ENCODE measurements around the gene SMIM41.
A peak's percentile ranks its signal among the peaks of the same experiment; 100 is the strongest.

SMIM41 gene

DNA sequence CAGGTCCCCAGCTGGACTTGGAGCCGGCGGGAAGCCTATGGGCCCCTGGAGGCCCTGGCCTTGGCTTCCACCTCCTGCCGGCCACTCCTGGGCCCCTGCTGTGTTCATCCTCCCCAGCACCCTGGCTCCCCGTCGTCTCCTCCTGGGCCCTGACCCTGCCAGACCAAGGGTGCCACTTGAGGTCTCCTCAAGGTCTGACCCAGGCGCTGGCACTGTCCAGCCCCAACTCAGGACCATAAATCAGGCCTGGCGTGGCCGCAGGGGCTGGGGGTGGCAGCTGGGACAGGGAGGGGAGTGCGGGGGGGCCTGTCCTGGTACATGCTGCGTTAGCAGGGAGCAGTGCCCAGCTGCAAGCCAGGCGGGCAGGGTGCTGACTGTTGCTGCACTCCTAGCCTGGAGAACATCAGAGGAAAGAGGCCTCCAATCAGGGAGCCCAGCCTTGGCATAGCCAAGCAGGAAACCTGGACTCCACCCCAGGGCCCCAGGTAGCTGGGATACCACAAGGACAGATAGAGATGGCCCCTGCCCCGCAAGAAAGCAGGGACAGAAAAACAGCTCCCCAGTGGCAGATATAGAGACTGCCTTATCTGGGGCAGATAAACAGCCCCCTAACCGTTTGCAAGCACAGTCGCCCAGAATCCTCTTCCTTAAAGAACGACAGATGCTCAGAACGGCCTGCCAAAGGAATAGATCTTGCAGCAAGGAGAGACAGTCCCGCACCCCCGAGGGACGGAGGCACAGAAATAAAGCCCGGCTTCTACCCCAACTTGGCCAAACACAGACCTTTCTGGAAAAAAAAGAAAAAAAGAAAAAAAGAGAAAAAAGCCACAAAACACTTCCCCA, 16.2 kb upstream of the SMIM41 start:
- no peak for DNase-seq (ENCODE audit: low spot score)

DNA sequence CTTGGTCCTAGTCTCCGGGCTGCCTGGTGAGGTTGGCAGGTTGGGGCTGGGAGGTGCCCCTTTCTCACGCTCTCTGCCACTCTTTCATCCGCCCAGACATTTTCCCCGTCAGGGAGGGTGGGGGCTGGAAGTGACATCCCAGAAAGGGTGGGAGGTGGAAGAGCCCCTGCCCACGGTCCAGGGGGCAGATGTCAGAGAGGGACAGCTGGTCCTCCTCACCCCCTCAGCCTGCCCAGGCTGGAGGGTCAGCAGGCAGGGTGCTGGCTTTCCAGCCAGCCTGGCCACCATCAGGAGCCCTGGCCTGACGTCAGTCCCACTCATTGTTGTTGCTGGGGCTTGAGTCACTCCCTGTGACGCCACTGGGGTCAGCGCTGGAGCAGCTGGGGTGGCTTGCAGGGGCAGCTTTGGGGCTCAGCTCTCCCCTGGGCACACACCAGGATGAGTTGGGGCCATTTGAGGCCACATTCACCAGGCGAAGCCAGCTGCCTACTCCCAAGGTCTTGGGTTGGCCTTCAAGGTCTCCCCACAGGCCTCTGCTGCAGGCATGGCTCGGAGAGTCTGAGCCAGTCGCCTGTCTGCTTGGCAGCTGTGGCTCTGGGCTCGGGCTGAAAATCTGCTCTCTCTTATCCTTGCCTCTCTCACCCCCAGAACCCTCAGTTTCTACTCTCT, 15.4 kb upstream of the SMIM41 start:
- DNase-seq (ENCODE audit: low spot score) = peak; percentile 88

DNA sequence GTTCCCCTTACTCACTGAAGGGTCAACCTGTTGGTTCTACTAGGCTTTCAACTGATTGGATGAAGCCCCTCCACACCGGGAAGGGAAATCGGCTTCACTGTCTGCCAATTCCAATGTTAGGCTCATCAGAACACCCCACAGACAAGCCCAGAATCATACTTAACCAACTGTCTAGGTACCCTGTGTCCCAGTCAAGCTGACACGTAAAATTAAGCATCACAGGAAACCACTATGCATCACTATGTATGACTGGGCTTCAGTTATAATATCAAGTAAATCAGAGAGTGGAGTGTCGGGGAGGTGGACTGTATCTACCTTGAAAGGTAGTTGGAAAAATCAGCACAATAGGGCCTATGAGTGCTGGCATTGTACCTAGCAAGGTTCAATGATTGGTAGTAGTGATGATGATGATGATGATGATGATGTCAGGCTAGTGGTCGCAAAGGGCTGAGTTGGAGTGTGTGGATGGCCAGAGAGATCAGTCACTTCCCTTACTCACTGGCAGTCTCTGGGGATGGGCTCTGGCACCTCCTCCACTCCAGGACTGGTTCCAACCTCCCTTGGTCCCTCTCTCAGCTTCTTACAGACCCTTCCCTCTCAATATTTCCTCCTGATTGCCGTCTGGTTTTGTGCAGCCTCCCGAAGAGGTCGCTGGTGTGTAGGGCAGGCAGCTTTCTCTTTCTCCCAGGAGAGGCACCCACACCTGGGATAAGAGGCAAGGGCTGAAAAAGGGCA, 13.0 kb upstream of the SMIM41 start:
- no peak for DNase-seq (ENCODE audit: low spot score)

DNA sequence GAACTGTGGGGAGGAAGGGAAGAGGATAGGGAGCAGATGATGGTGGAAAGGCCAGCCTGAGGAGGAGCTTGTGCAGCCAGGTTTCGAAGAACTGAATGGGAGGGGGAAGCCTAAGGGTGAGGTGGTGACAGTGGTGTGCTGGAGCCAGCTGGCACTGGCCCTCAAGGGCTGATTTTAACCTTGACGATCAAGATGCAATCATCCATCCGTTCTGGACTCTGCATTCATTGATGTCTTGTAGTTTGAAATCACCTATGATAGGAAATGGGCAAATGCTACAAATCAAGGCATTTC, 12.5 kb upstream of the SMIM41 start:
- DNase-seq (ENCODE audit: low spot score) = no peak

DNA sequence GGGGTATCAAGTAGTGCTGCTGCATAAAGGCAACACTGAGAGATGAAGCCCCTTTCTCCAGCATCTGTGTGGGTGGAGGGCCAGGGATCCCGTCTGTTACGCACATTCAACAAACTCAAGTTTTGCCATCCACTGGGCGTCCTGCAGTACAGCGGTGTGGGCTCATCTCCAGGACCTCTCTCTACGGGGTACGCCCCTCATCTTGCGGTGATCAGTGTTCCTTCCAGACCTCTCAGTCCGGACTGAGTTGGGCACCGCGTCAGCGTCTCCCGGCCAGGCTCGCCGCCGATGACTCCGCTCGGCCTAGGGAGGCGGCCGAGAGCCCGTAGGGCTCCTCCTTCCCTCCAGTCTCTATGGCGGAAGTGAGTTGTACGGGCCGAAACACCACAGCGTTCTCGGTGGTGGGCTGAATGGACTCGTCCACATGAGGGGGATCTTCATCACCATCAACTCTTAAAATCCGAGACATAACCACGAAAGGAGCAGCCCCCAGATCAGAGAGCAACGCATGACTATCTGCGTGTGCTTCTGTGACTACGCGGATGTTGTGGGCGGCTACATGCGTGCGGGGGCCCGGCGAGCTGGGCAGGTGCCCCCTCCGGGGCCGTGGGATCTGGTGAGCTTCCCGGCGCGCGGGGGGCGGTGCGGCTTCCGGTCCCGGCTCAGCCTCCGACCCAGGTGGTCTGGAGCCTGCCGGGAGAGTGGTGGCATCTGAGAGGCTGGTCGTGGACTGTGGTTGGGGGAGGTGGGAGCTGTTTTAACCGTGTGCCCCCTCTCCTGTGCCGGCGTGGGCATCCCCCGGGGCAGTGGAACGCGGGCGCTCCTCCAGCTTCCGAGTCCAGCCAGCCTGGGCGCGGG, 9.9 kb upstream of the SMIM41 start, which contains the start of gene ATG101:
TSS of gene ATG101 (plus strand) at position 652 of the 858 bp plus-strand sequence. CDS start 3,673 bp downstream, outside the sequence.
- DNase-seq (ENCODE audit: low spot score) = peak; percentile 95

DNA sequence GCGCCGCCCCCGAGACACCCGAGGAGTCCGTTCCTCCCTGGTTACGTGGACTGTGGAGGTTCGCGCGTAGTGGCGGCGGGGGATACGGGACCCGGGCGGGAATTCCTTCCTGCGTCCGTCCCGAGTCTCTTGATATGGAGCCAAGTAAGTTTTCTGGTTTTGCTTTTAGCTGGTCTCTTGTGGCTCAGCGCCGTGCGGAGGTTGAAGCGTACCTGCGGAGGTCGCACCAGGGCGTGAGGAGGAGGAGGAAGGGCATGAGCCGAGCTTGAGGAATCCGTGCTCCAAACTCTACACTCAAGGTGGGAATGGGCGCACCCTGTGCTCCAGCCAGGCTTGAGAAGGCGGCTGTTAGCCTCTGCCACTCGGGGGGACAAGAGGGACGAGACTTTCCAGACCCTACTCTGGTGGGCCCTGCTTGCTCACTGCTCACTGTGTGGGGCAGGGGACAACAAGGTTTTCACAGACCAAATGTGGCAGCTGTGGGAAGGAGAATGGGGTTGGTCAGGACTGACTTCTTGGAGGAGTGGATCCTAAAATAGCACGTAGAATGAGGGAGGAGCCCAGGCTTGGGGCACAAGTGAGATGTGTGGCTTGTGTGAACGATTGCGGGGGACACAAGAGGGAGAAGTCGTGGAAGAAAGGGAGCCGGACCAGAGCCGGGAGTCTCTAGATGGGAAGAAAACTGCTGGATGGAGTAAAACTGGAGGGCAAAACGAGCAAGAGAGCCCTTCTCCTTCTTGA, 9.1 kb upstream of the SMIM41 start:
- DNase-seq (ENCODE audit: low spot score) = no peak

DNA sequence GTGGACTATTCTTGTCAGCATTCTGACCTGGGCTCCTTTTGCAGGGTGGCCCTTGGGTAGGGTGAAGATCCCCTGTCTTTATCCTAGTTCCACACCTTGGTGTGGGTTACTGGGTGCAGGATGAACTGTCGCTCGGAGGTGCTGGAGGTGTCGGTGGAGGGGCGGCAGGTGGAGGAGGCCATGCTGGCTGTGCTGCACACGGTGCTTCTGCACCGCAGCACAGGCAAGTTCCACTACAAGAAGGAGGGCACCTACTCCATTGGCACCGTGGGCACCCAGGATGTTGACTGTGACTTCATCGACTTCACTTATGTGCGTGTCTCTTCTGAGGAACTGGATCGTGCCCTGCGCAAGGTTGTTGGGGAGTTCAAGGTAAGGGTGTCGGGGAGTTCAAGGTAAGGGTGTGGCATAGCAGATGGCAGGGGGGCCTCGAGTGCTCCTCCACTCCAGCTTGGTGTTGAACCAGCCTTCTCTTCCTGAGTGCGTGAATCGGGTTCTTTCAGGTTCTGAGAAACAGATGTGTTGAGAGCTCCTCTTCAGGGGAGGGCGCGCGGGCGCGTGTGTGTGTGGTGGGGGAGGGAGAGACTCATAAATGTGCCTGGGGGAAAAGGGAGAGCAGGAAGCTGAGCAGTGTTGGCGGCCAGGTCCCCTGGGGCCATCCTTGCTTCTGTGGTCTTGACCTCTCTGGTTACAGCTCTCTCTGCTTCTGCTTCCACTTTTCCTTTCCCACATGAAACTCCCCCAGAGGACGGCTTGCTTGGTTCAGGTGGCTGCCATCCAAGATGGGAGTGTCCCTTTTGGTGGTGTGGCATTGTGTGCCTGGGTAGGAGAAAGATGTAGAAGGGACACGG, 5.7 kb upstream of the SMIM41 start:
- peak; percentile 55 for DNase-seq (ENCODE audit: low spot score)

DNA sequence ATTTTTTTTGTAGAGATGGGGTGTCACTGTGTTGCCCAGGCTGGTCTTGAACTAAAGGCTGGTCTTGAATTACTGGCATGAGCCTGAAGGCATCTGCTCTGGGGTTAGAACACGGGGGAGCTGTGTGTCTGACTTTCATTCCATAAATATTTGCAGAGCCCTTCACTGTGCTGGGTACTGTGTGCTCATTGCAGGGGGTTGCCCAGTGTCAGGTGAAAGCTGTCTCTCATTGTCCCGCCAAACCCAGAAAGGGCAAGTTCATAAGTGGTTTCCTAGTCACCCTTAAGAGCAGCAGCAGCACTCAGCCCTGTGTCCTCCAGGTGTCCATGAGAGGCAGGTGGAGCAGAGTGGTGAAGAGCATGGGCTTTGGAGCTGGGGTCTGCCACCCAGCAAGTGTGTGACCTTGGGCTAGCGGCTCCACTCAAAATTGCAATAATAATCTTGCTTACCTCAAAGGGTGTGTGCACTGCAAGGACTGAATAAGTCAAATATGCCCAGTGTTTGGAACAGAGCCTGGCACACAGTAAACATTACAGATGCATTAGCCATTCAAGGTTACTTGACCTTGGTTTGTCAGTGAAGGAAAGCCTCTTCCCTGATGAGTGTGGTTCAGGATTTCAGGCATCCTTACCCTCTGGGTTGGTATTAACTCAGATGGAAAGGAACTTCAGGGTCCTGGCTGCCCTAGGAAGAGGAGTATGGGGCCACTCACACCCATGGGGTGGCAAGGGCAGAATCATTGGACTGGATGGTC, 4.4 kb upstream of the SMIM41 start:
- DNase-seq (ENCODE audit: low spot score) = no peak

DNA sequence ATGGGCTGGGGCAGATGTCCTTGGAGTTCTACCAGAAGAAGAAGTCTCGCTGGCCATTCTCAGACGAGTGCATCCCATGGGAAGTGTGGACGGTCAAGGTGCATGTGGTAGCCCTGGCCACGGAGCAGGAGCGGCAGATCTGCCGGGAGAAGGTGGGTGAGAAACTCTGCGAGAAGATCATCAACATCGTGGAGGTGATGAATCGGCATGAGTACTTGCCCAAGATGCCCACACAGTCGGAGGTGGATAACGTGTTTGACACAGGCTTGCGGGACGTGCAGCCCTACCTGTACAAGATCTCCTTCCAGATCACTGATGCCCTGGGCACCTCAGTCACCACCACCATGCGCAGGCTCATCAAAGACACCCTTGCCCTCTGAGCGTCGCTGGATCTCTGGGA, 2.7 kb upstream of the SMIM41 start:
- no peak for DNase-seq (ENCODE audit: low spot score)

DNA sequence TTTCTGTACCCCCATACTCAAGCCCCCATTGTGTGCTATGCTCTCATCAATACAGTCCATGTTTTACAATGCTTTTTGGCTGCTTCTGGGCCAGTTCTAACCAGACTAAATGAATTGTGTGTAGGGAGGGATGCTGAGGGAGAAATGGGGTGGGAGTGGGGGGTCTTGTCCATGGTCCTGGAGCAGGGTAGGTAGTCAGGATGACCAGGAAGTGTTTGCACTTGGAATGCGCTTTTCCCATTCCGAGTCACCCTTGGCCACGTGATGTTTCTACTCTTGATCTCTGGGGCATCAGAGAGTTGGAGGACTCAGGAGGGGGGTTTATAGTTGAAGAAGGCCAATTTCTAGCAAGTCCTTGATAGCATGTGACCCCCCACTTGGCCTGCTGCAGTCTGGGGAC, 1.2 kb upstream of the SMIM41 start:
- DNase-seq (ENCODE audit: low spot score) = no peak

DNA sequence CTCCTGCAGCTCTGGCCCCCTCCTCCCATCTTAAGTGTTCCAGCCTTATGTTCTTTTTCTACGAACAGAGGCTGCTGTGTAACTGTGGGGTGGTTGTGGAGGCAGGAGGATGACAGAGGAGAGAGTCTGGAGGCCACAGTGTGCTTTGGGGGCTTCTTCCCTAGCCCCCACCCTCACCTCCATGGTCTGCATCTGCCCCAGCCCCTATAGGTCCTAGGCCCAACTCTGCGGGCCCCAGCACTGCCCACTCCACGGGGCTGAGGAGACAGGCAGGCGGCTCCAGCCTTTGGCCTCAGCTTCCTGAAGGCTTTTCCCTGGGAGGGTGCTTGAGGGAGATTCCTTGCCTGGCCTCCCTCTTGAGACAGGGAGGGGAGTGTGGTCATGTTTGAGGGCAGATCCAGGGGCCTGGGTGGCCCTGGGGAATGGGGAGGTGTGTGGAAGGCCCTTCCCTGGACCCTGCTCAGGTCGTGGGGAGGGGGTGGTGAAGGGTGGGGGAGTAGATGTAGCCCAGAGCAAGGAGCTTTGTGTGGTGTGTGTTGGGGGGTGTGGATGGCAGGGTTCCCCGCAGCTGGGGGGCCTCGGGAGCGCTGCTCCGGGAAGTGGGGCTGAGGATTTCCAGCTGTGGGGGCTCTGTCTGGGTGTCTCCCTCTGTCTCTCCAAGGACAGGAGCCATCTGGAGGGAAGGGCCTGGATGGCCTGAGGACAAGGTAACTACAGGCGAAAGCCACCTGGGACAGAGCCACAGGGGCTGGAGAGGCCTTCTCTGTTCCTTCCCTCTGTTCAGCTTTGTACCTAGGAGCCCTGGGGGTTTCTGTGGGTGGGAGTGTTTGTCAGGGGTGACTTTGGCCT, 1.1 kb downstream of the SMIM41 start:
- DNase-seq (ENCODE audit: low spot score) = no peak

DNA sequence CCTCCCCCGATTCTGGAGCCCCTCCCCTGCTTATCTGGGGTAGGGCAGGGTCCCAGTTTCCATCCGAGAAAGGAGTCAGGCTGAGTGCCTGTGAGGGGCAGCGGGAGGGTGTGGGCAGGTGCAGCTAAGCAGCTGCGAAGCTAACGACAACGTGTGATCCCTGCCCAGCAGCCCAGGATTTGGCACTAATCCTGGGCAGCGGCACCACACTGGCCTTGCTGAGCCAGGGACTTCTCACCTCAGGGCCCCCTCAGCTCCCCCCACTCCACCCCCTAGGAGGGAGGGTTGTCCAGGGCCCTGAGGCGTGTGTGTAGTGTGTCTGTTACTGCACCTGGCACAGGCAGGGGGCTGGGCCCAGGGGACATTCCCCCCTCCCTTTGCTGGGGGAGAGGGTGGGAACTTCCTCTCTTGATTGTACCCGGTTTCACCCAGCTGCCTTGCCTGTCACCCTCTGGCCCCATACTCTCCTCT, 1.8 kb downstream of the SMIM41 start:
- DNase-seq (ENCODE audit: low spot score) = no peak

DNA sequence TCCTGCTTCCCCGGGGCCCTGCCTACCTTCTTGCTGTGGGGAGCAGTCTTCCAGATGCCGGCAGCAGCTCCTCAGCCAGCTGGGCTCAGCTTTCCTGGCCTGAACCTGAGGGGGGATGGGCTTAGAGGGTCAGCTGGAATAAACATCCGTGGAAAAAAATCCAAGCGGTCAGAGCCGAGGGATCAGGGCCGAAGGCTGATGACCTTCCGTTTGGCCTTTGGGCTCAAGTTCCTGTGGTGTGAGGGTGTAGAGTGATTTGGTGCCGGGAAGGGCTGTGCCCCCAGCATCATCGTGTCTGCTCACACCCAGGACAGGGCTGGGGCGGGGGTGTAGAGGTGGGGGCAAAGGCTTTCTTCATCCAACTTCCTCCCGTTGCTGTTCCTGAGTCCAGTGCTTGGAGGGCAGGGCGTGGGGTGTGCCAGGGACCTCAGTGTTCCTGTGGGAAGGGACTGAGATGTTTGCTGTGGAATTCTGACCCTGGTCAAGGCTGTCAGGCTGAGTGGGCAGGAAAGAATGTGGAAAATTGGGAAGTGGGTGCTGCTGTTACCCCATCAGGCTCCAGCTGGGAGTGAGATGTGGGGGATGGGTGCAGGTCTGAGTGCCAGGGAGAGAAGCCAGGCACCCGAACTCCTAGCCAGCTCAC, 2.6 kb downstream of the SMIM41 start:
- peak; percentile 54 for DNase-seq (ENCODE audit: low spot score)

DNA sequence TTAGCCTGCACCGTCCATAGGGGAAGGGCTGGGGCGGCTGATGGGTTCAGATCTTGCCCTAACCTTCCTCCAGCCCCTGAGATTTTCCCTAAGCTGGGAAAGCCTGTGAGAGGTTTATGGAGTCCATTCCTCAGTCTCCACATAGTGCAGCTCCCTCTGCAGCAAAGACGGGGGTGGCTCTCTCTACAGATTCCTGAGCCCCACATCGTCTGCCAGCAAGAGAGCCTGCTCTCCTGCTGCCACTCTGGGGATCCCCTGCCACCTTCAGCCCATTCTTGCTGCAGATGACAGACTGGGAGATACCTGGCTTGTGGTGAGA, 3.1 kb downstream of the SMIM41 start:
- no peak for DNase-seq (ENCODE audit: low spot score)

DNA sequence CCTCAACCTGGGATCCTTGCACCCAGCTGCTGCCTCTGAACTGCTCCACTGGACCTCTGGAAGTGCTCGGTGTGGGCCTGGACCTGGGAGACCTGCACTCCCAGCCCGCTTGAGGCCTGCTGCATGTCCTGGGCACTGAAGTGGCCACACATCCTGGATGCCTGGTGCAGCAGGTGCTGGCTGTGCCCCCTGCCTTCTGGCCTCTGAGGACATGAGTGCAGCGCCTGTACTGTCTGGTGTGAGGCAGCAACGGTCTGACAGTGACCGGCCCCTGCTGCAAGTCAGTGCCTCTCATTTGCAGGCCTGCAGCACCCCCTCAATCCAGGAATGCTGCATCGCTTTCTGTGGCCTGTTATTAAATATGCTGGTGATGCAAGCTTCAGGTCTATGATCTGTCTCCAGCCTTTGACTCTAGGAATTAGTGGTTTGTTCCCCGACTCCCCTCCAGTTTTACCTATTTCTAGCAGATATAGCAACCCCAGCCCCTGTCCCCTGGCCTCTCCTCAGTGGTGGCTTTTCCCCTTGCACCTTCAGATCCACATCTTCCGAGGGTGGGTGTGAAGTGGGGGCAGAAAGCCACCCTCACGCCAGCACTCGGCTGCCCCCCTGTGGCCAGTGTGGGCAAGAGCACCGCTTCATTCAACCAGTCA, 3.6 kb downstream of the SMIM41 start:
- DNase-seq (ENCODE audit: low spot score) = peak; percentile 82

DNA sequence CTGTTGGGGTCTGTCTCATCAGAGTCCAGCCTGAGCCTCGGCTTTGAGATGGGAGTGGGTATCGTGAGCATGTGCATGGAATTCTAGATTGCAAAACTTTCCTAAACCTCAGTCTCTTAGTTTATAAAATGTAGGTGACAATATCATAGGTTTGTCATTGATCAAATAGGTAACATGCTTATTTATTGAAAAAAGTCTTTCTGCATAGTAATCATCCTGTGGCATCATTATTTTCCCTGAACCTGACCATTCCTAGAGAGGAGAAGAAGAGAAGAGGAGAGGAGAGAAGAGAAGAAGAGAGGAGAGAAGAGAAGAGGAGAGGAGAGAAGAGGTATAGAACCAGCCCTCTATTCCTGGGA, 4.1 kb downstream of the SMIM41 start:
- no peak for DNase-seq (ENCODE audit: low spot score)

DNA sequence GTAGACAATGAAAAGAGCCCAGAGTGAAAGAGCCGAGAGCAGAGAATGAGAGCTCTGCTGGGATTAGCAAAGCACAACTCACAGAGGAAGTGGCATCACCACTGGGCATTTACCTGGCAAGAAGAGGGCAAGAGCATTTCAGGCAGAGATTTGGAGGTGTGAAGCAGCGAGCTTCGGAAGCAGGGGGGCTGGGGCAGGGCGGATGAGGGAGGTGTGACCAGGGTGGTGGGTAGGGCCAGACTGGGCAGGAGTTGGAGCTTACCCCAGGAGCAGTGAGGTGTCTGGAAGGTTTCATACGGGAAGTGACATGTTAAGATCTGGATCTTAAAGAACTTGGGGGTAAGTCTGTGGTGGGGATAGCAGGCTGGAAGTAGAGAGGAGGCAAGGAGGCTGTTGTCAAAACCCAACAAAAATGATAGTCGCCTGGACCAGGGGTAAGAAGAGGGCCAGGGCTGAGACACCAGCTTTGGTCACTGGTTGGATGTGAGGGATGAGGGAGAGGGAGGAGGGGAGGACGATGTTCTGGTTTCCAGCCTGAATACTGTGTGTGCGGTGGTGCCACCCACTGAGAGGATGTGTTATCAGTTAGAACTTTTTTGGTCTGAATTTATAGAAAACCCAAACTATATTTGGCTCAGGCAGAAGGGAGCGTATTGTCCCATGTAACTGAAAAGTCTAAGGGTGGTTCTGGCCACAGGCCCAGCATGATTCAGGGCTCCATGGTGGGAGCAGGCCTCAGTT, 5.2 kb downstream of the SMIM41 start:
- no peak for DNase-seq (ENCODE audit: low spot score)
